Fibroblast of pulmonary artery (primary cell): ENCODE data around the gene IFI30.

Experiments used
- DNase-seq: peaks from one replicate; pipeline ENCODE4 v3.0.0-alpha.2; 2010; ENCODE audit warnings: low read depth
- H3K4me3 ChIP-seq: replicated peaks from 2 replicates; pipeline ENCODE4 v1.5.1; 2011; ENCODE audit warnings: low read depth, mild to moderate bottlenecking, control low read depth, low read length, moderate library complexity
- TF ChIP-seq, protein P1 (sequence below): IDR thresholded peaks from 2 replicates; pipeline ENCODE4 v1.5.1; 2011; ENCODE audit warnings: mild to moderate bottlenecking, control low read depth, low read length, inconsistent platforms; ENCODE audit errors: missing control alignments

Gene IFI30

DNA sequence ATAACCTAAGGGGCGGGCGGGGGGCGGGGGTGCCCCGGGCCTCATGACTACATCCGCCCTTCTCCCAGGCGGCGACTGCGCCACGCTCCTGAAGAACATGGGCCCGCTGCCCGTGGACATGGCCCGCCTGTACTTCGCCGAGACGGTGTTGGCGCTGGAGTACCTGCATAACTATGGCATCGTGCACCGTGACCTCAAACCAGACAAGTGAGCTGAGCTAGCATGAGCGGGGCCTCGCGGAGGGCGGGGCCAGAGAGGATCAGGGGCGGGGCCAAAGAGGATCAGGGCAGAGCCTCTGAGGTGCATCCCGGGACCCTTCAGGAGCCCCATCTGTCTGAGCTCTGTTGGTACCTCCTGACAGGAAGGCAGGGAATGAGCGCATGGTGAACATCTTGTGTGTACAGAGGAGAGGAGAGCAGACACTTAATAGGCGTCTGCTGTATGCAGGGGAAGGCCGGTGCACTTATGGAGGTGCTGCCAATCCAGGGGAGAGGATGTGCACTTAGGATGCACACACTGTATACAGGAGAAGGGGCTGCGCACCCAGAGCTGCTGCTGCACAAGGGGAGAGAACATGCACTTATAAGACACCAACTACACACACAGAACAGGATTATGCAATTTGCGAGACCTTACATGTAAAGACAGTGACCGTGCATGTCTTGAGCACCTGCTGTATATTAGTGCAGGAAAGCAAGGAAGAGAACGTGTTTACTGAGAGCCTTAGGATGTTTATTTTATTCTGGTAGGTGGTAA is 41.6 kb upstream of the IFI30 start:
- TF ChIP-seq, protein P1, sequence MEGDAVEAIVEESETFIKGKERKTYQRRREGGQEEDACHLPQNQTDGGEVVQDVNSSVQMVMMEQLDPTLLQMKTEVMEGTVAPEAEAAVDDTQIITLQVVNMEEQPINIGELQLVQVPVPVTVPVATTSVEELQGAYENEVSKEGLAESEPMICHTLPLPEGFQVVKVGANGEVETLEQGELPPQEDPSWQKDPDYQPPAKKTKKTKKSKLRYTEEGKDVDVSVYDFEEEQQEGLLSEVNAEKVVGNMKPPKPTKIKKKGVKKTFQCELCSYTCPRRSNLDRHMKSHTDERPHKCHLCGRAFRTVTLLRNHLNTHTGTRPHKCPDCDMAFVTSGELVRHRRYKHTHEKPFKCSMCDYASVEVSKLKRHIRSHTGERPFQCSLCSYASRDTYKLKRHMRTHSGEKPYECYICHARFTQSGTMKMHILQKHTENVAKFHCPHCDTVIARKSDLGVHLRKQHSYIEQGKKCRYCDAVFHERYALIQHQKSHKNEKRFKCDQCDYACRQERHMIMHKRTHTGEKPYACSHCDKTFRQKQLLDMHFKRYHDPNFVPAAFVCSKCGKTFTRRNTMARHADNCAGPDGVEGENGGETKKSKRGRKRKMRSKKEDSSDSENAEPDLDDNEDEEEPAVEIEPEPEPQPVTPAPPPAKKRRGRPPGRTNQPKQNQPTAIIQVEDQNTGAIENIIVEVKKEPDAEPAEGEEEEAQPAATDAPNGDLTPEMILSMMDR = no peak
- H3K4me3 ChIP-seq = no peak overlapping the region
- no peak for DNase-seq

DNA sequence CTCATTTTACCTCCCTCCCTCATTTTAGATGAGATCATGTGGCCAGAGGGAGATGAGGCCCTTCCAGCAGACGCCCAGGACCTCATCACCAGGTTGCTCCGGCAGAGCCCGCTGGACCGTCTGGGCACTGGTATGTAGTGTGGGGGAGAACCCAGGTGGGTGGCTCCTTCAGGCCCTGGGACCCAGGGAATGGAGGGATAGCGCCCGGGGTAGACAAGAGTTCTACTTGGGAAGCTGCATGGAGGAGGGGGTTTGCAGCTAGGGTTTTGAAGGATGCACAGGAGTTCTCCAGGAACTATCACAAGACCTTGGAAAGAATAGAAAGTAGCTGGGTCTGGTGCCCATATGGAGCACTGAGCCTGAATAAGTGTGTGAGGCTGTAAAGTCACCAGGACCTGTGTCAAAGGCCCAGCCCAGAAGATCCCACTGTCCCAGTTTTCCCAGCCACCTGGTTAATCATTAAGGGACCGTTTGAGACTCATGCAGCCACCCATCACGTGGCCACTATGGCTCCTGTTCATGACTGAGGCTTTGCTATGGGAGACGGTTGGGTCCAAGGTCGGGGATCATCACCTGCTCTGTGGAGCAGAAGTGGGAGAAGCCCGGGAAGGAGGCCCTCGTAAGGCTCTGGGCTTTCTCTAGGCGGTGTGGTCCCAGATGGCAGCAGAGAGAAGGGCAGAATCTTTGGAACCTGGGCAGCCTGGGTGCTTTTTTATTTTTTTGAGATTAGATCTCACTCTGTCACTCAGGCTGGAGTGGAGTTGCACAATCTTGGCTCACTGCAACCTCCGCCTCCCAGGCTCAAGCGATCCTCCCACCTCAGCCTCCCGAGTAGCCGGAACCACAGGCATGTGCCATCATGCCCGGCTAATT is 37.7 kb upstream of the IFI30 start:
- no peak overlapping the region for H3K4me3 ChIP-seq
- TF ChIP-seq, protein P1 = no peak
- no peak for DNase-seq

DNA sequence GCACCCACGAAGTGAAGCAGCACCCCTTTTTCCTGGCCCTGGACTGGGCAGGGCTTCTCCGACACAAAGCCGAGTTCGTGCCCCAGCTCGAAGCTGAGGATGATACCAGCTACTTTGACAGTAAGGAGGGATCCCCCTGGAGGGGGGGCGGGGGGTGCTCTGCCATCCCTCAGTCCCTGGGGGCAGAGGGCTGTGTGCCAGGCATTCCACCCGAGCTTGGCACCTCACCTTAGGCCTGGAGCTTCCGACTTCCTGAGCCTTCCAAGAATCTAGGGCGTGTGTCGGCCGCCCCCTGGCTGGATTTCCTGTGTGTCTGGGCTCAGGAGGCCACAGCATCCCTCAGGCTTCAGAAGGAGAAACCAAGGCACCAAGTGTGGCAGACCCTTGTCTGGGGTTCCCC is 36.4 kb upstream of the IFI30 start:
- H3K4me3 ChIP-seq = no peak overlapping the region
- TF ChIP-seq, protein P1 = no peak
- no peak for DNase-seq

DNA sequence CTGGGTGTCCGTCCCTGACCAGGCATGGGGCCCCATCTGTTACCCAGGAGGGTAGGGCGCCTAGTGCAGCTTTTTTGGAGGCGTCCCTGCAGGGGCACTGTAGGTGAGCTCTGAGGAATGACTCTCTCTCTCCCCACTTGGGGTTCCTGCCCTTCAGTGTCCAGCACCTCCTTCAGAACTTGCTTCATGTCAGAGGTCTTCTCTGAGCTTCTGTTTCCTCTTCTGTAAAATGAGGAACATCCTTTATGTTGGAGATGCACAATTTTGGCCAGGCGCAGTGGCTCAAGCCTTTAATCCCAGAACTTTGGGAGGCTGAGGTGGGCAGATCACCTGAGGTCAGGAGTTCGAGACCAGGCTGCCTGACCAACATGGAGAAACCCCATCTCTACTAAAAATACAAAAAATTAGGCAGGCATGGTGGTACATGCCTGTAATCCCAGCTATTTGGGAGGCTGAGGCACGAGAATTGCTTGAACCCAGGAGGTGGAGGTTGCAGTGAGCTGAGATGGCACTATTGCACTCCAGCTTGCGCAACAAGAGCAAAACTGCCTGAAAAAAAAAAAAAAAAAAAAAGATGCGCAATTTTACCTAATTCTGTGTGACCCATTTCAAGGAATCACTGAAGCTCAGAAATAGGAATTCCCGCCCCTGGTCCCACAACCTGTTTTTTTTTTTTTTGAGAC is 35.8 kb upstream of the IFI30 start:
- TF ChIP-seq, protein P1 = no peak
- DNase-seq = no peak
- H3K4me3 ChIP-seq = no peak overlapping the region

DNA sequence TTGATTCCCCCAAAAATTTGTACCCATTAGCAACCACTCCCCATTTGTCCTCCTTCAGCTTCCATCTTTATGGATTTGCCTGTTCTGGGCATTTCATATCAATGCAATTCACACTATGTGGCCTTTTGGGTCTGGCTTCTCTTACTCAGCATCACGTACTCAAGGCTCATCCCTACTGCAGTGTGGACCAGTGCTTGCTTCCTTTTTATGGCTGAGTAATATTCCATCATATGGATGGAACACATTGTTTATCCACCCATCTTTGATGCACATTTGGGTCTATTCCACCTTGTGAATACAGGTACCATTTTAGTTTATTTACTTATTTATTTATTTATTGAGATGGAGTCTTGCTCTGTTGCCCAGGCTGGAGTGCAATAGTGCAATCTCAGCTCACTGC is 33.1 kb upstream of the IFI30 start:
- TF ChIP-seq, protein P1 = no peak
- H3K4me3 ChIP-seq = no peak overlapping the region
- no peak for DNase-seq

DNA sequence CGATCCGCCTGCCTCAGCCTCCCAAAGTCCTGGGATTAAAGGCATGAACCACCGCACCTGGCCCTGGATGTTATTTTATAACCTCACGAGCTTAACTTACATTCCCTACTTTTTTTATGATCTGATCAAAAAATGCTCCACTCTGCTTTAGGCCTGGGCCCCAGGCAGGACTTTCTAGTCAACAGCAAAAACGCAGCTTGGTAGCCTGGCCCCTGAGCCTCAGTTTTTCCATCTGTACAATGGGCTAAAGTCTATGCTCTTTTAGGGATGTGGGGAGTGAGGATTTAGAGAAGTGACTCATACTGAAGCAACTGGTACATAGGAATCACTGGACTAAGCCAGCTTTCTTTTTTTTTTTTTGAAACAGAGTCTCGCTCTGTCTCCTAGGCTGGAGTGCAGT is 32.6 kb upstream of the IFI30 start:
- no peak overlapping the region for H3K4me3 ChIP-seq
- no peak for DNase-seq
- TF ChIP-seq, protein P1 = no peak
